Suprapubic skin (tissue), 3 donors: Measurements from ENCODE around the gene COASY.

Source experiments
- CTCF ChIP-seq, 2 donors: fragments of 200-600 bp in 1 of 2; fragments of 450-650 bp in 1 of 2; sonication (generic) in 1 of 2; IDR thresholded peaks; one replicate each; pipeline ENCODE4 v1.5.1; 2016 to 2019; ENCODE audit warnings: antibody characterized with exemption in 2 of 2, mild to moderate bottlenecking in 1 of 2, moderate library complexity in 1 of 2
- POLR2AphosphoS5 ChIP-seq, 3 donors: sonication (generic); formaldehyde crosslinking; IDR thresholded peaks; one replicate each; pipeline ENCODE4 v1.6.1; 2017; ENCODE audit warnings: antibody characterized with exemption in 3 of 3

- TF ChIP-seq CTCF (IDR thresholded peaks at IDR 0.05) (no peak), POLR2AphosphoS5 (IDR thresholded peaks at IDR 0.05) (no peak)
Measured at GRCh38 chr17:42607769-42608168, 45.8 kb downstream of the COASY start.
